Mesenchymal stem cell (in vitro differentiated cells and primary cell): ENCODE data around the gene C18orf32.

ENCODE experiments used
- DNase-seq: peaks from one replicate; pipeline ENCODE4 v3.0.0-alpha.2; 2013
- H2AFZ ChIP-seq: one replicate; pipeline ENCODE4 v1.6.1; 2013; ENCODE audit warnings: low read depth, mild to moderate bottlenecking, control low read depth, inconsistent platforms, low read length, moderate library complexity
- H2AK5ac ChIP-seq: 2 replicates; pipeline ENCODE4 v1.6.1; 2013; ENCODE audit warnings: low read length, moderate library complexity, mild to moderate bottlenecking, inconsistent platforms; ENCODE audit not compliant: severe bottlenecking
- H2BK120ac ChIP-seq: one replicate; pipeline ENCODE4 v1.6.1; 2013; ENCODE audit warnings: low read depth, mild to moderate bottlenecking, inconsistent platforms, low read length, moderate library complexity
- H2BK12ac ChIP-seq, 2 experiments: one replicate each; pipeline ENCODE4 v1.6.1; 2013; ENCODE audit warnings: inconsistent platforms in 2 of 2, low read length in 2 of 2, mild to moderate bottlenecking in 2 of 2, moderate library complexity in 2 of 2, control low read depth in 1 of 2
- H2BK15ac ChIP-seq: one replicate; pipeline ENCODE4 v1.6.1; 2013; ENCODE audit warnings: mild to moderate bottlenecking, low read depth, inconsistent platforms; ENCODE audit not compliant: poor library complexity, severe bottlenecking
- H2BK5ac ChIP-seq: 2 replicates; pipeline ENCODE4 v1.6.1; 2013; ENCODE audit warnings: low read depth, mild to moderate bottlenecking, low read length, control low read depth, inconsistent platforms; ENCODE audit not compliant: poor library complexity, severe bottlenecking
- H3K14ac ChIP-seq, 2 experiments: one replicate each; pipeline ENCODE4 v1.6.1; 2013; ENCODE audit warnings: inconsistent platforms in 2 of 2, low read length in 2 of 2, control low read depth in 1 of 2, mild to moderate bottlenecking in 1 of 2, moderate library complexity in 1 of 2
- H3K18ac ChIP-seq, 2 experiments: one replicate each; pipeline ENCODE4 v1.6.1; 2013; ENCODE audit warnings: inconsistent platforms in 2 of 2, low read length in 2 of 2, control low read depth in 1 of 2, low read depth in 1 of 2, mild to moderate bottlenecking in 1 of 2
- H3K23ac ChIP-seq, 2 experiments: one replicate each; pipeline ENCODE4 v1.6.1; 2013; ENCODE audit warnings: inconsistent platforms in 2 of 2, low read length in 2 of 2, mild to moderate bottlenecking in 2 of 2, moderate library complexity in 2 of 2, control low read depth in 1 of 2
- H3K27ac ChIP-seq: 2 replicates; pipeline ENCODE4 v1.5.1; 2013; ENCODE audit warnings: mild to moderate bottlenecking, moderate library complexity, low read length, control low read depth, inconsistent platforms; ENCODE audit not compliant: poor library complexity, severe bottlenecking
- H3K27me3 ChIP-seq, 2 experiments: 2 replicates each; pipeline versions ENCODE4 v1.6.1 to v1.7.0; 2013; ENCODE audit warnings: low read length in 2 of 2, mild to moderate bottlenecking in 2 of 2, moderate library complexity in 2 of 2, control low read depth in 1 of 2, inconsistent platforms in 1 of 2; ENCODE audit not compliant: control insufficient read depth in 1 of 2, insufficient read depth in 1 of 2
- H3K36me3 ChIP-seq, 2 experiments: 2 replicates each; pipeline versions ENCODE4 v1.6.1 to v1.7.0; 2013; ENCODE audit warnings: low read length in 2 of 2, control low read depth in 1 of 2, inconsistent platforms in 1 of 2, low read depth in 1 of 2, mild to moderate bottlenecking in 1 of 2; ENCODE audit not compliant: insufficient read depth in 2 of 2, control insufficient read depth in 1 of 2
- H3K4ac ChIP-seq, 2 experiments: one replicate each; pipeline ENCODE4 v1.6.1; 2013; ENCODE audit warnings: inconsistent platforms in 2 of 2, low read length in 2 of 2, mild to moderate bottlenecking in 2 of 2, moderate library complexity in 2 of 2, control low read depth in 1 of 2, low read depth in 1 of 2
- H3K4me1 ChIP-seq: 2 replicates; pipeline ENCODE4 v1.6.1; 2013; ENCODE audit warnings: low read depth, low read length, control low read depth; ENCODE audit not compliant: control insufficient read depth, insufficient read depth
- H3K4me2 ChIP-seq: 2 replicates; pipeline ENCODE4 v1.6.1; 2013; ENCODE audit warnings: low read length, mild to moderate bottlenecking, inconsistent platforms; ENCODE audit not compliant: poor library complexity, severe bottlenecking
- H3K4me3 ChIP-seq, 2 experiments: 2 replicates each; pipeline versions ENCODE4 v1.5.1 to v1.7.0; 2013; ENCODE audit warnings: low read length in 2 of 2, mild to moderate bottlenecking in 2 of 2, control low read depth in 1 of 2, low read depth in 1 of 2; ENCODE audit not compliant: insufficient read depth in 1 of 2
- H3K79me1 ChIP-seq: replicated peaks from 2 replicates; pipeline ENCODE4 v1.6.1; 2013; ENCODE audit warnings: mild to moderate bottlenecking, control low read depth, low read length, inconsistent platforms; ENCODE audit not compliant: poor library complexity, severe bottlenecking
- H3K9ac ChIP-seq: 2 replicates; pipeline ENCODE4 v1.7.0; 2013; ENCODE audit warnings: mild to moderate bottlenecking, low read length, moderate library complexity
- H3K9me3 ChIP-seq: 2 replicates; pipeline ENCODE4 v1.7.0; 2013; ENCODE audit warnings: mild to moderate bottlenecking, low read length; ENCODE audit not compliant: control insufficient read depth
- H4K8ac ChIP-seq: one replicate; pipeline ENCODE4 v1.6.1; 2013; ENCODE audit warnings: inconsistent platforms, mild to moderate bottlenecking, low read length, moderate library complexity
- H4K91ac ChIP-seq: one replicate; pipeline ENCODE4 v1.6.1; 2013; ENCODE audit warnings: mild to moderate bottlenecking, low read length, inconsistent platforms
- WGBS: methylation state at CpG from one replicate; pipeline ENCODE4 v1.1.7; 2013; ENCODE audit warnings: mixed read lengths; 5-methylcytosine and 5-hydroxymethylcytosine counted together

Gene C18orf32

DNA sequence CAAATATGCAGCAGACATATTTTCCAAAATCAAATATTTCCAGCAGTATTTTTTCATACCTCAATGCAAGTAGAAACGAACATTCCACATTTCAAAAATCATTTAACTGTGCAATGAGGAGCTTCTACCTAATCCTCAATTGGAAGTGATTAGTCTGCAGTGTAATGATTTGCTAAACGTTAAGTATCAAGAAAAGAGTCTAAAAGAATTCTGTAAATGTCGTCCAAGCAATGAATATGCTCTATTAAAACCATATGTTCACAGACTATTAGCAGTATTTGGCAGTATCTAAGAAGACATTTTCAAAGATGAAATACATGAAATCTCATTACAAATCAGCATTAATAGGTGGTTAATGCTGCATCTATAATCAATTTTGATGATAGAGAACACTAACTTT is 42.5 kb downstream of the C18orf32 start:
- Histone ChIP-seq H3K9me3 (peaks cover 15% of the 10 kb centered on the region), H2AK5ac (no peak overlapping the region), H3K14ac (no peak overlapping the region), H3K4me2 (no peak overlapping the region), H3K79me1 (peaks cover 31% of the 10 kb centered on the region), H3K23ac (no peak overlapping the region), H3K4ac (no peak overlapping the region), H2AFZ (no peak overlapping the region), H4K8ac (no peak overlapping the region), H3K4me3 (no peak overlapping the region), H2BK15ac (no peak overlapping the region), H4K91ac (no peak overlapping the region), H2BK12ac (no peak overlapping the region), H2BK5ac (no peak overlapping the region), H3K9ac (no peak overlapping the region), H3K27ac (no peak overlapping the region), H2BK120ac (no peak overlapping the region), H3K18ac (no peak overlapping the region), H3K36me3 (no peaks in the 10 kb centered on the region), H3K4me1 (no peaks in the 10 kb centered on the region), H3K27me3 (no peaks in the 10 kb centered on the region)
- WGBS = no CpG with 5 or more reads among the region's 3 CpGs
- DNase-seq = no peak

DNA sequence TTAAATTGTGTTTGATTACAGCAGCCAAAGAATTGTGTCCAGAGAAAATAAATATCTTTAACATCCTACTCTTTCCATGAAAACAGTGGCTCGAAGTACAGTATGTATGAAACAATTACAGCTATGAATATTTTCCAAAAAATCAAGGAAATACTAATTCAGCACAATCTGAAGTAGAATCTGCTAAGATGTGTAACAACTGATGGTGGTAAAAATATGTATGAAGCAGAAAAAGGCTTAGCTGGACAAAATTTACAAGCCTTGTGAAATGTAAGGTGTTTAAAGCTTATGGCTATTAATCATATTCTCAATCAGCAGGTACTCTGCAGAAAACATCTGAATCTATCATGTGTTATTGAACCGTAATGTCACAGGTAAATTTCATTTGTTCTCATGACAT is 43.2 kb downstream of the C18orf32 start:
- no peak overlapping the region for H3K4me3 ChIP-seq
- no peaks in the 10 kb centered on the region for H3K27me3 ChIP-seq
- H2BK12ac ChIP-seq = no peak overlapping the region
- peaks cover 8% of the 10 kb centered on the region for H3K9me3 ChIP-seq
- no peak overlapping the region for H3K9ac ChIP-seq
- peaks cover 29% of the 10 kb centered on the region for H3K79me1 ChIP-seq
- no peak overlapping the region for H2BK5ac ChIP-seq
- WGBS = 100% methylated on average over 1 of the region's 2 CpGs
- H3K14ac ChIP-seq = no peak overlapping the region
- H3K4me2 ChIP-seq = no peak overlapping the region
- no peak overlapping the region for H4K8ac ChIP-seq
- no peak overlapping the region for H2BK15ac ChIP-seq
- no peak for DNase-seq
- no peak overlapping the region for H3K4ac ChIP-seq
- H2AFZ ChIP-seq = no peak overlapping the region
- no peaks in the 10 kb centered on the region for H3K4me1 ChIP-seq
- no peak overlapping the region for H3K27ac ChIP-seq
- H2AK5ac ChIP-seq = no peak overlapping the region
- no peak overlapping the region for H4K91ac ChIP-seq
- H3K36me3 ChIP-seq = no peaks in the 10 kb centered on the region
- no peak overlapping the region for H3K23ac ChIP-seq
- H3K18ac ChIP-seq = no peak overlapping the region
- no peak overlapping the region for H2BK120ac ChIP-seq

DNA sequence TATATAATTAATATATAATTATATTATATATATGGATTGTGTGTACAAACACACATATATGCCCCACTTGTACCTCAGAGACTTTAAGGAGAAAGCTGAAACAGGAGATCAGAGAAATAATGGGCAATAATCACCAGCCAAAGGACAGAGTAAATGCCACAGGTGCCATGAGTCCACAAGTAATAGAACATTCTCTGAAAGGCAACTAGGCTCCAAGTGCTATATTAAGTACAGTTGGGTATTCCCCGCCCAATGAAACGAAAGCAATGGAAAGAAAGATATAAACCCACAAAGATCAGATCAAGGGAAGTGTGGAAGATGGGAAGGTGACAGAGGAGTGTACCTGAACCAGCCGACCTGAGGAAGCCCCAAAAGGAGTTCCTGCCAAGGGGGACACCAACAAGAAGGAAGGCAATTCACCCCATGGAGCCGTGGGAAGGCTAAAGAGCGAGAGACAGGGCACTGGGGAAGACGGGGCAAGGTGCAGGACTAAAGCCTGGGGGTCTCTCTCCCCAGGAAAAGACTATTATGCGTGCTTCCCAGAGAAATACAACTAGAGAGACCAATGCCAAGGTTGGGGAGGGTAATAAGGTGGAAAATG is 45.6 kb downstream of the C18orf32 start:
- WGBS = 95% methylated on average over 7 of the region's 7 CpGs
- Histone ChIP-seq H2BK5ac (no peak overlapping the region), H3K4me2 (no peak overlapping the region)

DNA sequence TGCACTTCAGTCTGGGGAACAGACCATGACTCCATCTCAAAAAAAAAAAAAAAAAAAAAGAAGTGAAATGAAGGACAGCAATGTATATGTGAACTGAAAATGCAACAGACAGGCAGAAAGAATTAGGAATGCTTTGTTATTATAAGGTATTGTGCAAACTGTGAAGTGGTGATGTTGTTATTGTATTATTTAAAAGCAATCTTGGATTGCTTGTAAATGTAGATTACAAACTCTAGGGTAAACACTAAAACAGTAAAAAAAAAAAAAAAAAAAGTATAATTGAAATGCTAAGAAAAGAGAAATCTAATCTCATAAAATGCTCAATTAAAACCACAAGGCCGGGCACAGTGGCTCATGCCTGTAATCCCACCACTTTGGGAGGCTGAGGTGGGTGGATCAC is 51.9 kb downstream of the C18orf32 start:
- no peak for DNase-seq
- Histone ChIP-seq H3K4me3 (no peak overlapping the region), H4K8ac (no peak overlapping the region), H2BK5ac (no peak overlapping the region), H3K79me1 (peaks cover 23% of the 10 kb centered on the region), H3K9me3 (no peaks in the 10 kb centered on the region), H3K18ac (no peak overlapping the region), H3K27ac (no peak overlapping the region), H3K4me2 (no peak overlapping the region), H3K23ac (no peak overlapping the region), H2AFZ (no peak overlapping the region), H3K4ac (no peak overlapping the region), H3K9ac (no peak overlapping the region), H3K27me3 (no peaks in the 10 kb centered on the region), H2BK12ac (no peak overlapping the region), H2AK5ac (no peak overlapping the region), H2BK120ac (no peak overlapping the region), H3K36me3 (no peaks in the 10 kb centered on the region), H2BK15ac (no peak overlapping the region), H4K91ac (no peak overlapping the region), H3K14ac (no peak overlapping the region), H3K4me1 (peaks cover 1% of the 10 kb centered on the region)
- WGBS = 100% methylated on average over 1 of the region's 1 CpG

More for the DNA sequence above, 45.6 kb downstream of the C18orf32 start:
- Histone ChIP-seq H3K14ac (no peak overlapping the region), H3K9me3 (no peaks in the 10 kb centered on the region), H3K18ac (no peak overlapping the region), H2BK15ac (no peak overlapping the region), H2BK12ac (no peak overlapping the region), H2AFZ (no peak overlapping the region), H4K91ac (no peak overlapping the region), H2BK120ac (no peak overlapping the region), H3K4me3 (no peak overlapping the region), H3K27me3 (no peaks in the 10 kb centered on the region), H2AK5ac (no peak overlapping the region), H3K27ac (no peak overlapping the region), H3K4me1 (no peaks in the 10 kb centered on the region), H3K9ac (no peak overlapping the region), H3K79me1 (peaks cover 20% of the 10 kb centered on the region), H3K4ac (no peak overlapping the region), H3K23ac (no peak overlapping the region), H4K8ac (no peak overlapping the region), H3K36me3 (no peaks in the 10 kb centered on the region)
- DNase-seq = no peak
